H1 (cell line): ENCODE measurements around the gene RPRD1A.

ENCODE experiments used
- CHD2 ChIP-seq: IDR thresholded peaks from 2 replicates; pipeline ENCODE4 v1.6.1; 2012; ENCODE audit warnings: low read length, improper control_type of control experiment
- CREB1 ChIP-seq: IDR thresholded peaks from 2 replicates; pipeline ENCODE4 v1.6.1; 2012; ENCODE audit warnings: inconsistent platforms
- EP300 ChIP-seq, 2 experiments: IDR thresholded peaks; 1 replicate in 1 of 2; 2 replicates in 1 of 2; pipeline ENCODE4 v1.6.1; 2011 to 2012; ENCODE audit warnings: low read depth in 2 of 2, low read length in 2 of 2, mild to moderate bottlenecking in 2 of 2, borderline replicate concordance in 1 of 2, inconsistent platforms in 1 of 2, moderate library complexity in 1 of 2
- EZH2 ChIP-seq: fragments of 200-600 bp; sonication (generic); IDR thresholded peaks from 2 replicates; pipeline ENCODE4 v1.7.1; 2012; ENCODE audit warnings: low read depth, mild to moderate bottlenecking, moderate library complexity, low read length, inconsistent platforms; ENCODE audit not compliant: severe bottlenecking
- POLR2A ChIP-seq, 2 experiments: IDR thresholded peaks; 1 replicate in 1 of 2; 2 replicates in 1 of 2; pipeline ENCODE4 v1.6.1; 2011; ENCODE audit warnings: low read depth in 2 of 2, low read length in 2 of 2, mild to moderate bottlenecking in 2 of 2; ENCODE audit errors: control extremely low read depth in 1 of 2
- POLR2AphosphoS5 ChIP-seq: IDR thresholded peaks from 2 replicates; pipeline ENCODE4 v1.6.1; 2011; ENCODE audit warnings: low read depth, low read length
- RXRA ChIP-seq: IDR thresholded peaks from 2 replicates; pipeline ENCODE4 v1.6.1; 2011; ENCODE audit warnings: low read depth, mild to moderate bottlenecking, low read length, moderate library complexity; ENCODE audit not compliant: insufficient read depth
- SIX5 ChIP-seq: IDR thresholded peaks from 2 replicates; pipeline ENCODE4 v1.6.1; 2011; ENCODE audit warnings: mild to moderate bottlenecking, low read depth, low read length
- SUZ12 ChIP-seq: fragments of 200-600 bp; sonication (generic); IDR thresholded peaks from 2 replicates; pipeline ENCODE4 v1.6.1; 2012; ENCODE audit warnings: mild to moderate bottlenecking, inconsistent platforms, low read length, moderate library complexity, mixed read lengths
- ZNF274 ChIP-seq: IDR thresholded peaks from 2 replicates; pipeline ENCODE4 v1.7.0; 2012; ENCODE audit warnings: low read length, borderline replicate concordance; ENCODE audit errors: extremely low read depth
- TF ChIP-seq, protein P1 (sequence below), 3 experiments: IDR thresholded peaks; 1 replicate in 2 of 3; 2 replicates in 1 of 3; pipeline versions ENCODE4 v1.5.1 to v1.6.1; 2011; ENCODE audit warnings: low read length in 3 of 3, mild to moderate bottlenecking in 3 of 3, inconsistent platforms in 2 of 3, low read depth in 1 of 3, moderate library complexity in 1 of 3; ENCODE audit not compliant: insufficient read depth in 1 of 3; ENCODE audit errors: control extremely low read depth in 1 of 3
- TF ChIP-seq, protein P2 (sequence below): IDR thresholded peaks from 2 replicates; pipeline ENCODE4 v1.6.1; 2012; ENCODE audit warnings: low read length, inconsistent platforms
- TF ChIP-seq, protein P3 (sequence below): IDR thresholded peaks from 2 replicates; pipeline ENCODE4 v1.6.1; 2011; ENCODE audit warnings: low read length, improper control_type of control experiment

DNA sequence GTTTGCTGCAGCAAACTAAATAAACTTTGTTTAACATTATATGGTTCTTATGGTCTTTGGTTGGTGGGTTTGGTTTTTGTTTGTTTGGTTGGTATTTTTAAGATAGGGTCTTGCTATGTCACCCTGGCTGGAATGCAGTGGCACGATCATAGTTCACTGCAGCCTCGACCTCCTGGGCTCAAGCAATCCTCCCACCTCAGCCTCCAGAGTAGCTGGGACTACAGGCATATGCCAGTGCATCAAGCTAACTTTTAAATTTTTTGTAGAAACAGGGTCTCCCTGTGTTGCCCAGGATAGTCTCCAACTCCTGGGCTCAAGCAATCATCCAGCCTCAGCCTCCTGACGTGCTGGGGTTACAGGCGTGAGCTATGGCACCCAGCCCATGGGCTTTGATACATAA is 7.1 kb upstream of the RPRD1A start:
- TF ChIP-seq, protein P1, sequence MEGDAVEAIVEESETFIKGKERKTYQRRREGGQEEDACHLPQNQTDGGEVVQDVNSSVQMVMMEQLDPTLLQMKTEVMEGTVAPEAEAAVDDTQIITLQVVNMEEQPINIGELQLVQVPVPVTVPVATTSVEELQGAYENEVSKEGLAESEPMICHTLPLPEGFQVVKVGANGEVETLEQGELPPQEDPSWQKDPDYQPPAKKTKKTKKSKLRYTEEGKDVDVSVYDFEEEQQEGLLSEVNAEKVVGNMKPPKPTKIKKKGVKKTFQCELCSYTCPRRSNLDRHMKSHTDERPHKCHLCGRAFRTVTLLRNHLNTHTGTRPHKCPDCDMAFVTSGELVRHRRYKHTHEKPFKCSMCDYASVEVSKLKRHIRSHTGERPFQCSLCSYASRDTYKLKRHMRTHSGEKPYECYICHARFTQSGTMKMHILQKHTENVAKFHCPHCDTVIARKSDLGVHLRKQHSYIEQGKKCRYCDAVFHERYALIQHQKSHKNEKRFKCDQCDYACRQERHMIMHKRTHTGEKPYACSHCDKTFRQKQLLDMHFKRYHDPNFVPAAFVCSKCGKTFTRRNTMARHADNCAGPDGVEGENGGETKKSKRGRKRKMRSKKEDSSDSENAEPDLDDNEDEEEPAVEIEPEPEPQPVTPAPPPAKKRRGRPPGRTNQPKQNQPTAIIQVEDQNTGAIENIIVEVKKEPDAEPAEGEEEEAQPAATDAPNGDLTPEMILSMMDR (IDR thresholded peaks at IDR 0.05; ENCODE audit: control extremely low read depth in 1 of 3, insufficient read depth in 1 of 3, low read depth in 1 of 3, low read length in 3 of 3) = no peak
- no peak for TF ChIP-seq ZNF274
- no peak for TF ChIP-seq SUZ12
- no peak for TF ChIP-seq SIX5
- TF ChIP-seq EP300 (IDR thresholded peaks at IDR 0.05; ENCODE audit: borderline replicate concordance in 1 of 2, low read depth in 2 of 2, low read length in 2 of 2) = no peak
- TF ChIP-seq POLR2A (IDR thresholded peaks at IDR 0.05; ENCODE audit: control extremely low read depth in 1 of 2, low read depth in 2 of 2, low read length in 2 of 2) = no peak
- no peak for TF ChIP-seq EZH2
- TF ChIP-seq POLR2AphosphoS5 = no peak
- TF ChIP-seq, protein P2, sequence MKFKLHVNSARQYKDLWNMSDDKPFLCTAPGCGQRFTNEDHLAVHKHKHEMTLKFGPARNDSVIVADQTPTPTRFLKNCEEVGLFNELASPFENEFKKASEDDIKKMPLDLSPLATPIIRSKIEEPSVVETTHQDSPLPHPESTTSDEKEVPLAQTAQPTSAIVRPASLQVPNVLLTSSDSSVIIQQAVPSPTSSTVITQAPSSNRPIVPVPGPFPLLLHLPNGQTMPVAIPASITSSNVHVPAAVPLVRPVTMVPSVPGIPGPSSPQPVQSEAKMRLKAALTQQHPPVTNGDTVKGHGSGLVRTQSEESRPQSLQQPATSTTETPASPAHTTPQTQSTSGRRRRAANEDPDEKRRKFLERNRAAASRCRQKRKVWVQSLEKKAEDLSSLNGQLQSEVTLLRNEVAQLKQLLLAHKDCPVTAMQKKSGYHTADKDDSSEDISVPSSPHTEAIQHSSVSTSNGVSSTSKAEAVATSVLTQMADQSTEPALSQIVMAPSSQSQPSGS = no peak
- TF ChIP-seq RXRA = no peak
- no peak for TF ChIP-seq CHD2
- TF ChIP-seq CREB1 = no peak
- TF ChIP-seq, protein P3, sequence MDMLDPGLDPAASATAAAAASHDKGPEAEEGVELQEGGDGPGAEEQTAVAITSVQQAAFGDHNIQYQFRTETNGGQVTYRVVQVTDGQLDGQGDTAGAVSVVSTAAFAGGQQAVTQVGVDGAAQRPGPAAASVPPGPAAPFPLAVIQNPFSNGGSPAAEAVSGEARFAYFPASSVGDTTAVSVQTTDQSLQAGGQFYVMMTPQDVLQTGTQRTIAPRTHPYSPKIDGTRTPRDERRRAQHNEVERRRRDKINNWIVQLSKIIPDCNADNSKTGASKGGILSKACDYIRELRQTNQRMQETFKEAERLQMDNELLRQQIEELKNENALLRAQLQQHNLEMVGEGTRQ = no peak
